ENCODE measurements around the gene RAB27B.

Gene RAB27B

DNA sequence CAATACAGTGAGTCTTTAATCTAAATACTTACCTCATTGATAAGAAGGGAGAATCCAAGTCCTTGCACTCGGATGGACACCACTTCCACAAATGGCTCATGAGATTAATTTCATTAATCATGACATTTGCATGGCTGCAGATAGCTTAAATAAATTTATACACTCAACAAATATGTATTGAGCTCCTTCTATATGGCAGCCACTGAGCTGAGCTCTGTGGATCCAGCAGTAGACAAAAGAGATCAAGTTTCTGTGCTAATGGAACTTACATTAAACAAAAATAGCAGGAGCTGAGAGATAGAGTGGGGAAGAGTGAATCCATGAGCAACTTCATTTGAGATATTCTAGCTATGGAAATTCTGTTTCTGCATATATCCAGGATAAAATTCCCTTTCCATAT lies 44.4 kb downstream of the RAB27B start:
- no peak for FAIRE-seq

DNA sequence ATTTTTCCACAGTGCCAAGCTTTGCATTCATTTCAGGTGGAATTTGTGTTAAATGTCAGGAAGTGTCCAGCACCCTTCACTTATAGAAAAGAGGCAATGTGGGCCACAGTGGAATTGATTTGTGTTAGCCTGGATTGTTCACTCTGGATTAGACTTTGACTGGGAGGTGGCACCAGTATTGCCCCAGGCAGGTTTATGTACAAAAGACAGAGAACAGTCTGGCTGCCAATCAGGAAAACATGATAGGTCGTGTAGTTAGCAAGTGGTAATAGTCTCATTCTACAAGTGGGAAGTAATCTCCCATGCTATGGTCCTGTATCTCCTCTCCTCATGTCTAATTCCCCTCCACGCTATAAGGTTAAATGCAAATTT lies 45.6 kb downstream of the RAB27B start:
- no peak for FAIRE-seq

DNA sequence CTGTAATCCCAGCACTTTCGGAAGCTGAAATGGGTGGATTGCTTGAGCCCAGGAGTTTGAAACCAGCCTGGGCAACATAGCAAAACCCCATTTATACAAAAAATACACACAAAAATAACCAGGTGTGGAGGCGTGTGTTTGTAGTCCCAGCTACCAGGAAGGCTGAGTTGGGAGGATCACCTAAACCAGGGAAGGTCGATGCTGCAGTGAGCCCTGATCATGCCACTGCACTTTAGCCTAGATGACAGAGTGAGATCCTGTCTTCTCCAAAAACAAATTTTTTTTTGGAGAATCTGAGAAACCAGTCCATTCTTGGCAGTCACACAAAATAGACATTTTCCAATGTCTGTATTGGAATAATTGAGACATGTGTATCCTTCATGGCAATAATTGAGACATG lies 46.8 kb downstream of the RAB27B start:
- no peak for FAIRE-seq

DNA sequence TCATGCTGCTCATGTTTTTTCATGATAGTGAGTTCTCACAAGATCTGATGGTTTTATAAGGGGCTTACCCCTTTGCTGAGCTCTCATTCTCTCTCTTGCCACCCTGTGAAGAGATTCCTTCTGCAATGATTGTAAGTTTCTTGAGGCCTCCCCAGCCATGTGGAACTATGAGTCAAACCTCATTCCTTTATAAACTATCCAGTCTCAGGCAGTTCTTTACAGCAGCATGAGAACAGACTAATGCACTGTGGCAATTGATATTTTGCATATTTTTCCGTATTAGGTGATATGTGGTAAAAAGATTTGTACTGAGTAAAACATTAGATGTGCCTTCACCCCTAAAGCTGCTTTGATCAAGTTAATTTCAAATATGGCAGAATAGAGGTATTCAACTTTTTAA lies 48.8 kb downstream of the RAB27B start:
- FAIRE-seq, result no peak

DNA sequence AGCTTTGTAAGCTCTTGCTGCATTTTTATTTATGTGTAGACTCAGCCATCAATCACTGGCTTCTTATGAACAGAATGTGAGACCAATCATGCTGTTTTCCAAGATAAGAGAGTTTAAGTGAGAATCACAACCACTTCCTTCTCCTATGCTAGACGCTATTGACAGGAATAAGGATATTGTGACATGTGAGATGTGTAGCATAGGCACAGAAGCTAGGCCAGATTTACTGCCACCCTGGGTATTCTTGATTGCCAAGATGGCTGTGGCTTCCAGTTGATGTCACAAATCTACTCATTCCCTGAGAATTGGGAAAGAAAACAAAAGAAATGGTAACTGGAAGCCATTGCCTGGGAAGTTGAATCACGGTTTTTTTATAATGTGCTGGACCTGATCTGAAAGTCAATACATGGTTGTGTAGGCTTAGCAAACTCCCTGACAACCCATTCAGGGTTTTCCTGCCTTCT lies 49.9 kb downstream of the RAB27B start:
- no peak for FAIRE-seq

- FAIRE-seq, result no peak
Observed at GRCh38 chr18:54878659-54879358, 50.5 kb downstream of the RAB27B start.

DNA sequence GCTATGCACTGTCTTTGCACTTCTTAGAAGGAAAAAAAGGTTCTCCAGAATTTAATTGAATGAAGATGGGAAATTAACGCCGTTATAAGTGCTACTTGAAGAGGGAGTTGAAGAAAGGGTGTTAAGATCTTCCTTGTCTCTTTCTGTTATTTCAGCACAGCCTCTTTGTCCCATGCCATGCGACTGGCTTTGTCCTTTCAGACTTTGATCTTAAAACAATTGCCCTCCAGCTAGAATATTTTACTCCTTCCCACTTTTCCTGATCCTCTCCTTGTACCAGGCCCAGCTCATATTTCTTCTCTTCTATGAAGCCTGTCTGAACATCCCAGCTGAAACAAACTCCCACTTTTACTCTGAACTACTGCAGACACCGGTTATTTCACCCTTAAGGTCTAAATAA lies 51.4 kb downstream of the RAB27B start:
- no peak for FAIRE-seq

GRCh38 chr18:54880395-54881105 lies 52.3 kb downstream of the RAB27B start:
- FAIRE-seq, result no peak

GRCh38 chr18:54881229-54881768 lies 53.0 kb downstream of the RAB27B start:
- no peak for FAIRE-seq

GRCh38 chr18:54882318-54882717 lies 54.0 kb downstream of the RAB27B start:
- FAIRE-seq, result no peak

DNA sequence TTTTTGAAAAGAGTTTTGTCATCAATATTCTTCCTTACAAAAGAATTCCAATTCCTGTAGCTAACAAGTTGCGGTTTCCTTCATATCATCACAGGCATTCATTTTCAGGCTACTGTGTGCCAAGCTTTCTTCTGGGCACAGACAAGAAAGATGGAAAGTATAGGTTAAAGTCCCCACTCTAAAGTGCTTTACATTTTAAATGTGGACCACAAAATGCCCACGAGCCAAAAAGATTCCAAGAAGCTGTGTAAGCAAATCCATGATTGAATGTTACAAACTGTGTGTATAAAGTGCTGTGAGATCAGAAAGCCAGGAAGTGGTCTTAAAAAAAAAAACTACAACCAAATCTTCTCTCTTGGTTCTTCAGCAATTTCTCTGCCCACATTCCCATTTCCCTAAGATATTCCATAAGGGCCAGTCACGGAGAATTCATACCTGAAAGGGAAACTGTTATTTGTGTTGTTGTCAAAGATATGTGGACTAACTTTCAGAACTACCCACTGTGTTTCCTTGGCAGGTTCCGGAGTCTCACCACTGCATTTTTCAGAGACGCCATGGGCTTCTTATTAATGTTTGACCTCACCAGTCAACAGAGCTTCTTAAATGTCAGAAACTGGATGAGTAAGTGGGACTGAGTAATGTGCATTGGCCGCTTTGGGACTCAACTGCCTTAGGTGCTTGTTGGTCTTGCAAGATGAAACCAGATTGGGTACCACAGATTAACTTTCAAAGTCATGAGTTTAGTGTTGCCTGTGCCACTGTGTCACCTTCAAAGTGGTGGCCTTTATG lies 55.7 kb downstream of the RAB27B start:
- no peak for FAIRE-seq

DNA sequence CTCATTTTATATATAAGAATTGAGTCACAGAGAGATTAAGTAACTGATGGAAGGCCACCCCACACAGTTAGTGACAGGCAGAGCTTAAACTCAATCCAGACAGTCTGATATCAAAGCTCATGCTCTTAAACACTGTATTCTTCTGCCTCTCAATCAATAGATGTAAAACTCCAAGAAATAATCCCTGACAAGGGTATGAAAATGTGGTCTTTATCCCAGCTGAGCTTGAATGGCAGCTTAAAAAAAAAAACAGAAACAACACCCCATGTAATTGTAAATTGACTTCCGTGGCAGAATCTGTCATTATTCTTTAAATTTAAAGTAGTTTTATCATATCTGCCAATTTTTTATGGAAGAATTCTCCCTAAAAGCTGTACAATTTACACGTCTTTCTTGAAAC lies 60.1 kb downstream of the RAB27B start:
- no peak for FAIRE-seq

GRCh38 chr18:54888933-54889332 lies 60.7 kb downstream of the RAB27B start:
- FAIRE-seq, result no peak

GRCh38 chr18:54899500-54899899 lies 71.2 kb downstream of the RAB27B start:
- FAIRE-seq, result no peak

DNA sequence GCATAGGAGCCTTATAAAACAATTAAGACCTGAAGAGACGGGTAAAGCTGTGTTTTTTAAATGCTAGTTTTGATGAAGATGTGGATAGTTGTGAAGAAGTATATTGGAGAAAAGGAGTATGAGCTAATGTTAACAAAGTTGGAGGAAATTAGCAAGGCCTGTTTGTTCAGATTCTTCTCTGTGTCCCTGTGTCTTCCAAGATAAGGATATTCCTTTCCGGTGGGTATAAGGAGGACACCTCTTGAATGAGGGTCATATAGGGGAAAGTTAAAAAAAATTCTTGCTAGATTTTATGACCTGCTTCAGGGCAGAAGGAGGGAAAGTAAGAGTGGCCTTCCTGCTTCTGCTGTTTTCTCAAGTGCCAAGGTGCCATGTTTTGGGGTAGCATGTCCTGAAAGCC lies 72.0 kb downstream of the RAB27B start:
- no peak for FAIRE-seq

- FAIRE-seq, result no peak
Observed at GRCh38 chr18:54904581-54904980, 76.3 kb downstream of the RAB27B start.

- no peak for FAIRE-seq
Observed at GRCh38 chr18:54905629-54906028, 77.4 kb downstream of the RAB27B start.

- FAIRE-seq, result no peak
Observed at GRCh38 chr18:54906331-54907185, 78.3 kb downstream of the RAB27B start.

GRCh38 chr18:54909538-54909937 lies 81.3 kb downstream of the RAB27B start:
- FAIRE-seq, result no peak

DNA sequence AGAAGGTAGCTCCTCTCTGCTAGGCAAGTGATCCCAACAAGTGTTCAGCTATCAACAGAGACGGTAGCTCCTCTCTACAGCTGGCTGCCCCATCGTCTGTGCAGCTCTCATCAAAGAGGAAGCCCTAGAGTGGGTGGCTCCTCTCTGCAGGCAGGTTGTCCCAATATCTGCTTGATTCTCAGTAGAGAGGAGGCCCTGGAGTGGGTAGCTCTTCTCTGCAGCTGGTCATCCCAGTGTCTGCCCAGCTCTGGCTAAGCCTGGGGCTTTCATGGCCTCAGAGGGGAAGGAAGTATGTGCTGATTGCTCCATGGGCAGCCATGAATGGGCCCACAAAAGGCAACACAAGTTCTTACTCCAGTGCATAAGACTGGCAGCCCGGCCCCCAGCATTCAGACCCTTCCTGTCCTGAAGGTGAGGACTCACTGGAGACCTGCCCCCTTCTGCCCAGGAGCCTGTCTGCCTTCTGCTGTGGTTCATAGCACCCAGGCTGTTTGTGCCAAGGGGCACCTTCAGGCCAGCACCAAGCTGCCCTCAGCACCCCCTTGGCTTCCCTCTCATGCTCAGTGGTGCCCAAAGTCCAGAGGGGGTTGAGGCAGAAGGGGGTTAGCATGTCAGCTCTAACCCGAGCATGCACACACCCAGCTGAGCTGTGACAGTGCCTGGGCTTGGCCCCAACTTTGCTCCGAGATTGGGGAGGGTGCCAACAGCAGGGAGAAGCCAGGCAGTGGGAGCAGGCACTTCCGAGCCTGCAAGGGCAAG lies 82.1 kb downstream of the RAB27B start:
- FAIRE-seq, result no peak

- FAIRE-seq, result no peak
Observed at GRCh38 chr18:54911551-54911950, 83.3 kb downstream of the RAB27B start.

- no peak for FAIRE-seq
Observed at GRCh38 chr18:54914816-54915215, 86.5 kb downstream of the RAB27B start.

Measured in colon (tissue), 2 donors.